SW480 (cell line): ENCODE results near the gene HOXB5.

Experiments
- DNase-seq: peaks from one replicate; pipeline ENCODE4 v3.0.0-alpha.2; 2016; ENCODE audit warnings: low spot score

Gene HOXB5

DNA sequence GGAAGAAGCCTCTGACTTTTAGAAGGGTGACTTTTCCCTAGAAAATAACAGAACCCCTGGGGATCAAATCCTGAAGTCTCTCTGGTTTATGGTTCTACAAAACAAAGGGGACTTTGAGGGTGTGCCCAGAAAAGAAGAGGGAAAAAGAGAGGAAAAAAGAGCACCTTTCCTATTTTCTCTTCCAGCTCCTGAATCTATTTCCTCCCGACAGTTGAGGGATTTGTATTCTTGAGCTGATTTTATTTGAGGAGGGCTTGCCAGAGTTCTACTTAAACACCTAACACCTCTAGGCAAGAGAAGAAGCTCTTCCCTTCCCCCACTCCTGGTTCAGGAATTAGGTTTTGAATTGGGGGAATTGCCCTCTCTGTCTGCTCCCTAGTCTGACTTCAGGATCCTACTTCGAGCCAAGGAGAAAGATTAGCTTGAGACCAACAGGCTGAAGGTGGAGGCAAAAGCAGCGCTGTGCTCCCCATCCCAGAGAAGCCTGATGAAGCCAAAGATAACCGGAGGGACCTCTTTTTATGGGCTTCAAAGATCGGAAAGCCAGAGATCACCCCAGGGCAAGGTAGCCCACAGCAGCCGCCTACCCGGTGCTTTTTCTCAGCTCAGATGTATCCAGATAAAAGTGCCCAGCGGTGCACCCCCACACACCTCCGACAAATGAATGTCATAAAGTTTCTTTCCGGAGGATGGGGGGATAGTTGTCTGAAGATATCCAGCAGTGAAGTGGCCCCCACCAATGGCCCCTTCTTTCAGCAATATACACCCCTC, 4.3 kb downstream of the HOXB5 start:
- peak; percentile 29 for DNase-seq

DNA sequence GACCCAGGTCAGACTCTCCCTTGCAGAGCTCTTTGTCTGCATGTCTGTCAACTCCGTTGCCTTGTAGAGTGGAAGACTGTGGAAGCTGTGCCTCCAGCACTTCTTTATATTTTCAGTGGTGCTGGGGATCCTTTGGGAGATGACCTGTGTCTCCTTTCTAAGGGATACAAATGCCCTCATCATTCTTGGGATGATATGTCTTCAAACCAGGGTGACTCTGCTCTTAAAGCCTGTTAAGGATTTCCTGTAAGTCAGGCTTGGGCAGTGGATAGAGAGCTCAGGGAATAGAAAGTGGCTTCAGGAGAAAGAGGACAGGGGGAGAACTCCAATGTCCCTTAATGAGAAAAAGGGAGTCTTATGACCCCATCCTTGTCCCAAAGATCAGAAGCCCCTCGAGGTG, 5.1 kb downstream of the HOXB5 start:
- DNase-seq: peak; percentile 34

DNA sequence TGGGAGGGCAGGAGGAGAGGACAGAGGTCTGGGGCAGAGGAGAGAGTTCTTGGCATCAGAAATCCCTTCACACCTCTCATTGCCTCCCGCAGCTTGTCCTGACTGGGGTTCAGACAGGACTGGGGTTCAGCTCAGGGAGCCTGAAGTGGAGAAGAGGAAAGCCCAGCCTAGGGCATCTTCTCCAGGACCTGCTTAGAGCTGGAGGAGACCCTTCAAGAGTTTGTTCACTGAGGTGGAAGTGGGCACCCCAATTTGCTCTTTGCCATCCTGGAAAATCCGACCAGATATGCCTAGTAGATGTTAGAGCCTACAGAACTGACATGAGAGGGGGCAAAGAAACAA, 5.5 kb downstream of the HOXB5 start:
- no peak for DNase-seq

DNA sequence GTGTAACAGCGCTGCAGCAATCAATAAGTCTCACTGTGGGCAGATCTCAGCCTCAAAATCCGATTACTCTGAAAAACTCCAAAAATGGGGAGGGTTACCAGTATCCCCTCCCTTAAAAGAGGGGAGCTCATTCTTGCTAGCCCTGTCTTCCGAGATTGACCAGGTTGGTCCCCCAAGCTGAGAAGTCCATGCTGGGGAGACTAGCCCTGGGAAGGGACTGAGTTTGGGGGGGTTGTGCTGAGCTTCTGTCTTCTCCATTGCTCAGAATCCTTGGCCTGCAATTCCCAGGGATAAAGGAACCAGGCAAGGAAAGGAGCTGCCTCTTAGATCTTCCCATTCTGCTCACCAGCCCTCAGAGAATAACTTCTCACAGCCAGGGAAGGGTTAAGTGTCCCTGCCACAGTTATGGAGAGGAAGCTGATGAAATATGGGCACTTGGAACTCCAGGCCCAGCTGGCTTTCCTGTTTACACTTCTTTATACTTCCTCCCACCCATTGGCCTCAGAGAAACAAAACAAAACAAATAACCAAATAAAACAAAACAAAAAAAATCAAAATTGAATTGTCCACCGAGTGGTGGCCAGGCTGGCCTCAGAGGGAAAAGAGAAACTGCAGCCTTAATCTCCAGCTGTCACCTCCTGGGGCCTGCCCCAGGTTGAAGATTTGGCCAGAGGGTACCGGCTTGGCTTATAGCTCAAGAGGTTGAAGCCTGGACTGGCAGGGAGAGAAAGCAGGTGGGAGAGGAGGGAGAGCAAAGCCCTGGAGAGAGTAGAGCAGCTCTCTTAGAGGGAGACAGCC, 6.1 kb downstream of the HOXB5 start:
- peak; percentile 79 for DNase-seq

DNA sequence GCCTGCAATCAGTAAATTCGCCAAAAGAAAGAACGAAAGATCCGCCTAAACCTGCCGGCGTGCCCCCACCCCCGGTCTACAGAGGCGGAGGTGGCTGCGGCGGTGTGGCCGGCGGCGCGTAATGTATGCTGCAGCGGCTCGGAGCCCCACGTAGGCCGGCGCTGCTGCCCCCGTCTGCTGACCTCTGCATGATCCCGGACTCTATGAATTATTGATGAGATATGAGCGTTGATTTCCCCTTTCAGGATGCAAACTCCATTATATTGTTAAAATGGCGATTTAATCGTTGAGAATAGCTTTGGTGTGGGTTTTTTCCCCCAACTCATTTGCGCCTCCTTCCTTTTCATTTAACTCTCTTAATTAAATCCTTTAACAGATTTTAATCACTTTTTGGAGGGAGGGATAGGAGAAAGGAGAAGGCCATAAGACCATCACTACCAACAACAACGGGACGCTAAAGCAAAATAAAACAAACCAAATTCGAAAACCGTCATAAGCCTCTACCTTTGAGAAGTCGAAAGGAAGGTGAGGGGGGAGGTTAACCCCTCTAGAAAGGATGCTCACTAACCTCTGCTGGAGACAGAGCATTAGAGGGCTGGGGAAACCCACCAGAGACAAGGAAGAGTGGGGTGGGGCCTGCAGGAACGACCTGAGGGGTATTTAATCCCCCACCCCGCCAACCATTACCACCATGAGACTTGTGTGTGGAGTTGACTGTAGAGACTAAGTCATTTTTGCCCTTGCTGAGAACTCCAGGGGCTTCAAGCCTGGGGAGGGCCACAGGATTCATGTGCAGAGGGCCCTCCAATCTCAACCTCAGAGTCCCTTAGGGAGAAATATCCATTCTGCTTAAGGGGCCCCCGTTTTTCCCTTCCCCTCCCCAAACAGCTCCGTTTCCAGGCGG, 7.0 kb downstream of the HOXB5 start:
- DNase-seq: peak; percentile 53

DNA sequence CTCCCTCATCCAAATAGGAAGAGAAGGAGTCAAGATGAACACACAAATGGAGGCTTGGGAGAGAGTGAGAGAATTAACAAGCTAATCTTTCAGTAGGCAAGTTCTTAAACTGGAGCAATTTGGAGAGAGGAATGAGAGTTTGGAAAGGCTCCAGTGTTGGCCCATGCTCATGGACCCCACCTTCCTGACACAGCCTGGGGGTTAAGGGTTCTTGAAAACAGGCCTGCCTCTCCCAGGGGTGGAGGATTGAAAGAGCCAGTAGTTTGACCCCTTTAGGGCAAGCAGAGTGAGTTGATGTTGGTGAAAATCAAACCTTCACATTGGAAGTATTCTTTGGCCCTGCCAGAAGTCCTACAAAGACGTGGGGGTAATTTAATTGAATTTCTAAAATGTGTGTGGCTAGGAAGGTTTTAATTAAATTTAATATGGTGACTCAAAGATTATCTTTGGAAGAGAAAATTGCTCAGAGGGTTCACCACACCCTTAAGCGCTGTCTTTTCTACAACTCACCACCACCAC, 9.3 kb downstream of the HOXB5 start:
- no peak for DNase-seq

DNA sequence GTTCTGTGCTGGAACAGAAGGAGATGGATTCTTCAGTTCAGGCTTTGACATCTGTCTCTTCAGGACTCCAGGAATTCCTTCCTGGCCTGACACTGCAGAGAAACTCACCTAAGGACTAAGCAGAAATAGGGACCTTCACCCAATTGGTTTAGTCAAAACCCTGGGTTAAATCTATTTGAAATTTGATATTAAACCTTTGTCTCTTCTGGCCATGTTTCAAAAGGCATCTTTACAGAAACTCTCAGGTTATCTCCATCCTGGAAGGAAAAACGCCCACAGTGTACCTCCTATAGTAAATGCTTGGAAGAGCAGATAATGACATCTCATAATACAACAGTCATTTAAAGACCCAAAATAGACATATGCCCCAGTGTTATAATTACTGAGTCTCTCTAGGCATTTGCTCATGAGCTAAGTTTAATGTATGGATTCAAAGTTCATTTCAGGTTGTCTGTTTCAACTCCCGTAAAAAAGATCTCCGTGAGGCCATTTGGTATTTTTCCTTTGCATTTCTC, 9.8 kb downstream of the HOXB5 start:
- DNase-seq: no peak

DNA sequence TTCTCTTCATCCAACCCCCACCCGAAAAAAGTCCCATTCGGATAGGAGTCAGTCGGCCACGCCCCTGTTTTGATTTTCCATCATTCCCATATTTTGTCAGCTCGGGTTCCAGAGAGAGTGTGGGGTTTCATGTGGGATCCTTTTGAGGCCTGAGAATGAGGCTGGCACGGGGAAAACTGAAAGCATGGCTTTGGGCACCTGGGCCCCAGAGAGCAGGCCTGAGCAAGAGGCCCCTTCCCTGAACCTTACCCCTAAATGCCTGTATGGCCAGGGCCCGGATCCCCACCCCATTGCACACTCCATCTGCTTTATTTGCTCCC, 10.9 kb downstream of the HOXB5 start:
- no peak for DNase-seq

DNA sequence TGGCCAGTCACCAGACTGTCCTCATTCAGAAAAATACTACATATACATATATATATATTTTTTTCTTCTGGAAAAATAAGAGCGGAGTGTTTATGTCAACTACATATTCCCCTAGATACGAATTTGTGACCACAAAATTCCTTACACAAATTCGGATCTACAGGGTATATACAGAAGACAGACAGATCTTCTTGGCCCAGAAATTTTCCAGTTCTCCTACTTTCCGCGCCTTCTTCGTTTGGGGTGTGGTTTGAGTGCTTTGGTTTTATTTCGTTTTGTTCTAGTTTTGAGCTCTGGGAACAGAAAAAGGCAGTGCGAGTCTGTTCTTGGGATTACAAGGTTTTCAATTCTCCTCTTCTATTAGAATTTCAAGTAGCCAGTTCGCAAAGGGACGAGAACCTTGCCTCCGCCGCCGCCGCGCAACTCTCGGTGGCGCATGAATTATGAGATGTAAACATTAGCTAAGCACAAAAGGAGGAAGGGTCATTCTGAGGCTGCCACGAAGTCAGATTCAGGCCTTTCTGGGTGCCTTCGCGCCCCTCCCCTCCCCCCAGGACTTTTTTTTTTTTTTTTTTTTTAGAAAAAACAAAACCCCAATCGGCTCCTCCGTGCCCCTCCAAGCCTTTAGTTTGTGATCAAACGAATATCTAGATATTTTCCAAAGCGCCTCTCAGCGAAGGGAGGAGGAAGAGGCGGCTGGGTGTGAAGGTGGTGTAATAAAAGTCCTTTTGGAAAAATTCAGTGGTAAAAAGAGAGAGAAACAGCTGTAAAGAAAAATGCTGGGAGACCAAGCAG, 13.6 kb downstream of the HOXB5 start:
- peak; percentile 43 for DNase-seq

DNA sequence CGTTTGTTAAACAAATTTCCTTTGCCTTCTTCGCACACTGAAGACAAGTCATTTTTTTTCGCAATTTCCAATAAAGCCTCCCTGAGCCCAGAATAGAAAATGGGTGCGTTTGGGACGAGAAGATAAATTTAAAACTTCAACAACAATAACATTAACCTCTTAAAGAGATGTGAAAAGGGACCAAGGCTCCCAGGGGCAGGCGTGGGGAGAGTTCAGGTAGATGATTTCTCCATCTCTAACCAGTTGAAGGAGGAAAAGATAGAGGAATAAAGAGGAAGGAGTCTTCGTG, 14.2 kb downstream of the HOXB5 start:
- no peak for DNase-seq

DNA sequence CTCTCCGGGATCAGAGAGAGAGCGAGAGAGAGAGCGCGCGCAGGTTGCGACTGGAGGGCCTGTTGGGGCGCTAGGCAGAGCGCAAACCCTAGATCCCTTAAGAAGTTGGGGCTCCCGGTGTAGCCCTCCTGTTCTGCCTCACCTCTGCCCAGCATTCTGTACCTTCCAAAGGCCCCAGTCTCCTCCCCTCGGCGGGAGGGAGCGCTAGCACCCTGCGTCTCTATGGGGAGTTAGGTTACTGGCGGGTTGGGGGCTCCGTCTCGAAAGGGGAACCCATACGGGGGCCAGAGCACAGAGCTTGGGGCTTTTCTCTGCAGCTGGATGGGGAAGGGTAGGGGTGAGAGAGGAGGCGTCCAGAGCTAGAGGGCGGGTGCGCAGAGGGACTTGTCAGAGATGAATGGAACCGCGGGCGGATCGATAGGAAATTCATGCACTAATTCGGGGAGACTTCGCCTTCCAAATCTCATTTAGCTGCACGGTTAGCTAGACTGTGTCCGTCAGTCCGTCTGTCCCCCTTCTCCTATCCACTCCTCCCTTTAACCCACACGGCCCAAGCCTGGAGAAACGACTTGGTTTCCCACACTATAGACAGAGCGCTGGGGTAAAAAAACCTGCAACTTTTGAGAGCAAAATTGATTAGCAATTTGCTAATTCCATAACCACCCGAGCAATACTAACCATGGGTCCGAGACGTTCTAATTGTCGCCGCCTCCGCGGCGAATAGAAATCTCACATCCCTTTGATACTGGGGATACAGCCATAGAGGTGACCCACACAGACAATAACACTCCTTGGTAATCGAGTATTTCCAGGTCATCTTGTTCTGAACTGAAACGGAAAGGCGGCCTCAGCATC, 14.7 kb downstream of the HOXB5 start:
- peak; percentile 36 for DNase-seq

DNA sequence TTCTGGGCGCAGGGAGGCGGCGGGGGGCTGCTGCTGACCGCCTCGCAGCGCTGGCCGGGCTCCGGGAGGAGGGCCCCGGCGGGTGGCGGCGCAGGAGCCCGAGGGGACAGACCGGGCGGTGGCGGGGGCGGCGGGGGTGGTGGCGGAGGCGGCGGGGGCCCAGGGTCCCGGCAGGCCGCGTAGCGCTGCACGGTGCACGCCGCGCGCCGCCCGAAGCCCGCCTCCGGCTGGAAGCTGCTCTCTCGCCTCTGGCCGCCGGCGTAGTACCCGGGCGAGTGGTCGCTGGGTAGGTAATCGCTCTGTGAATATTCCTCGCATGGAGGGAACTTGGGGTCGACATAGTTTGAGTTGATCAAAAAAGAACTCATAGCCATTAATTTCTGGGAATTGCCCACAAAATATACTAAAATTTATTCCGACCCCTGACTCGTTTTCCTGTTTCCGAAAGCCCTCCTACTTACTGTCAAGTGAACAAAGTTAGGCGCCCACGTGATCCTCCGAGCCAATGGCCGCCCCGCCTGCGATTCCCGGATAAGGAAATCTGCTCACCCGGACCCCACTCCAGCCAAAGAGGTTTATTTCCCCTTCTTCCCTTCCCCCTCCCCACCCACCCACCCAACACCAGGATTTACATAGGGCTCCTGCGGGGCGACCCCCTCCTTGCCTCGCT, 15.5 kb downstream of the HOXB5 start, which contains the start of gene HOXB4:
Gene HOXB4, minus strand, starts transcription at position 405 of the 670 bp plus-strand sequence. Its CDS starts 31 bp downstream, at position 374.
- peak; percentile 73 for DNase-seq

DNA sequence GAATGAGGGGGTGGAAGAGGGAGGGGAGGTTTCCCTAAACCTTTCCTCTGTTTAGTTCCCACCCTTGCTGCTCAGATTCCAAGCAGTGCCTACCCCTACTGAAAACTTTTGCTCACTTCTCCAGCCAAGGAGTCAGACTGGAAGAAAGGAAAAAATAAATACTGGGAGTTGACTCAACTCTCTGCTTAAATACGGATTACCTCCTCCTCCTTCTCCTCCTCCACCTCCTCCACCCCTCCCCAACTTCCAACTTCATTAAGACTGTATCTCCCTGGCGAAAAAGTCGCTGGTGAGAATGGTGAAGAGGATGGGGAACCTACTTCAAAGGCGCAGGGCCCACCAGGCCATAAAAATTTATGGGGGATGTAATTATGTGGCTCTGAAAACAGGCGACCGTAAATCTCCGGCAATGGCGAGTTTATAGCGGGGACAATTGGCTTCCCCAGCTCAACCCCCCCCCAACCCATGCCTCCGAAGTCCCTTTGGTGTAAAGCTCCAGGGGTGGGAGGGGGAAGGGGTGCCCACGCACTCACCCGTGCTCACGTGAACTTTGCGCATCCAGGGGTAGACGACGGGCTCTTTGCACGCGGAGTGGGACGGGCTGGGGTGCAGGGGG, 16.1 kb downstream of the HOXB5 start:
- DNase-seq: peak; percentile 72

DNA sequence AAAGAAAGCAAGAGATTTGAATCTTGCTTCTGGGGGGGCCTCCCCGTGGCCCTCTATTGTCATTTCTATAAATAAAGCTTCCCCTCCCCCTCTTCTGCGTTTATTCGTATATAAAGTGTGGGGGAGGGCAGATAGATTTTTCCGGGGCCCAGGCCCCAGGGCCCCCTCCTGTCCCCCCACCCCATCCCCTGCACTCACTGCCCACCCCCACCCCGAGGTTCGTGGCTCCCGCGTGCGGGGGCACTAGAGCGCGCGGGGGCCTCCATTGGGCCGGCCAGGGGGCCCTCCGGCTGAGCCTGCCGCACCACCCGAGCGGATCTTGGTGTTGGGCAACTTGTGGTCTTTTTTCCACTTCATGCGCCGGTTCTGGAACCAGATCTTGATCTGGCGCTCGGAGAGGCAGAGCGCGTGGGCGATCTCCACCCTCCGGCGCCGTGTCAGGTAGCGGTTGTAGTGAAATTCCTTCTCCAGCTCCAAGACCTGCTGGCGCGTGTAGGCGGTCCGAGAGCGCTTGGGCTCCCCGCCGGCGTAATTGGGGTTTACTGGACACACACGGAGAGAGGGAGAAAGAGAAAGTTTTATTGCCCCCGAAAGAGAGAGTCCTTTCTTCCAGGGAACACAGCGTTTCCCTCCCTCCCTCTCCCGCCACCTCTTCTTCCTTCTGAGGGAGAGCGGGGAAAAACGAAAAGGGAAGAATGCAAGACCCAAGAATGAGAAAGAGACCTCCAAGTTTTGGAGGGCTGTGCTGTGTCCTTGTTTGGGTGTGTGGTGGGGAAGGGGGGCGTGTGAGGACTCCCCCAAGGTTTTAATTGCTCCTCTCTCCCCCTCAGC, 16.9 kb downstream of the HOXB5 start:
- peak; percentile 76 for DNase-seq

DNA sequence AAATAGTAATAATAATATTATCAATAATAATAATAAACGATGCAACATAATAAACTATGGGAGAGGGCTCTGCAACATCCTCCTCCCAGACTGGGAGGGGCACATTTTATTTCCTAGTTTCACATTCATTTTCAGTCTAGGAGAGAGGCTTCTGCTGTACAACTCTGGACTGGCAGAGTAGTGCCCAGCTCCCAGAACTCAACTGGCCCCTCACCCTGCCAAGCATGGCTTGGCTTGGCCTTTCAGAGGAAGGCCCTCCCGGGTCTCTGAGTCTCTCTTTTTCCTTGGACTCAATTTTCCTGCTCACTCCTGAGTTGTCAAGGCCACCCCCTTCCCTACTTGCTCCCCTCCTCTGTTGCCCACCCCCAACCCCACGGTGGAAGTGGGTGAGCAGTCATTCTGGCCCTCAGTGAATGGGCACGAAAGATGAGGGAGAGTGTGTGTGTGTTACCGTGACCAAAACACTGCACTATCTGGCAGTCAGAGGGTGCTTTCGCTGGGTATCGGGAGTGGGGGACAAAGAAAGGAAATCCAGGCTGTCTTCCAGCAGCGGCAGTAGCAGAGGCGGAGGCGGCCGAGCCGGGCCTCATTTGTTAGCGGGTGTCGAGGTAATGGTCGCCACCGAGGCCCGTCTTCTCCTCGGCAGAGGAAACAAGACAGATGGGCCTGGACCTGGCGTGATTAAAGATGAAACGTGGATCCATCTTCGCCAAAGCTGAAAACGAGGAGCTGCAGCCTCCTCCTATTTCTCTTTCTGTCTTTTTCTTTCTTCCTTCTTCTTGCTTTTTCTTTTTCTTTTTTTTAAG, 17.7 kb downstream of the HOXB5 start:
- no peak for DNase-seq

DNA sequence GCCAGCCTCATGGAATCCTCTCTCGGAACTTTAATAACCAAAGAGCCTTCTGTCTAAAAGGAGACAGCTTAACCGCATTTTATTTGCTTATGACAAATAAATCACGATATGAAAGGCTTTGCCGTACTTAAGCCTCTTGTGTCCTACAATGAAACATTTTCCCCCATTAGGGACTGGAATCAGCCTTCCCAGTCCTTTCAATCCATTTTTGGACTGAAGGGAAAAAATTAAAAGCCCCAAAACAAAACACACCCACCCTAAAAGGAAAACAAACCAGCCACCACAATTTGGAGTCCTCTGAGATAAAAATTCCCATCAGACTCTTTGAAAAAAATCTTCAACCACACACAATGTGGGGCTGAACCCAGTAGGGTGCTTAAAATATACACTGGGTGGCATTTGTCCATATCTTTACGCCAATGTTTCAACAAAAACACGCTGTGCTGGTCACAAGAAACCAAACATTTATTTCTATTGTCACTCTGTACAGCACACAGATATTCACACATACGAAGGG, 18.5 kb downstream of the HOXB5 start:
- DNase-seq: peak; percentile 44

DNA sequence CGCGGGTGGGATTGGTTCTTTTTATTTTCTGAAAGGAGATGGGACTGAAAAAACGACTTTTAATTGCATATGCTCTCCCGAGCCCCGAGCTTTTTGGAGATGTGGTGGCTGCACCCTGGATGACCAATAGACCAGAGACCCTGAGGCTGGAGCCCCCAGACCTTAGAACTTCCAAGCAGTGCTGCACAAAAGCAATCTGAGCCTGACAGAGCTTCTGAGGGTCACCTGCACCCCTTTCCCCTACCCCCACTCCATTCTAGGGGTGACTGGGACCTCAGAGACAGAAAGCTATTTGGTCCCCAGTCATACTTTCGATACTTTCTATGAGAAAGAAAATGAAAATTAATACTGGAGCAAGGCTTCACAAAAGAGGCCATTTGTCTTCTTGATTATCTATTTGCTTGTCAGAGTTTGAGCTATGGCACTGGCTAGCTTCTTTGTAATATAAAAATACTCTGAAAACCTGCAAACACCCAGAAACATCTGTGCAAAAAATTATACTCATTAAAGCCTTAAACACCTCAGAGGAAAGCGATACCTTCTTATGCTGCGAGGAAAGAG, 19.0 kb downstream of the HOXB5 start:
- DNase-seq: no peak
